Calu3 (cell line): ENCODE results near the gene QRICH2. TPM values are rescaled to one million over a fixed set of nuclear protein-coding genes. Genes with fewer than 3 reads are reported as not detected.
"Not testable (repeated sequence)": the region's sequence is repeated elsewhere in the genome, so short reads cannot be mapped to it uniquely, and the experiment has no call there.

Source experiments
- BruUV-seq: library from RNA; stranded (reverse); fragments of 400-500 nt; replicated peaks from 2 replicates; lab custom pipeline; 2021; lab: Mats Ljungman, UMichigan
- CTCF ChIA-PET: fragments of 300-600 bp; sonication (Branson Sonifier 250); formaldehyde crosslinking; loops from one replicate; lab custom pipeline; 2022; ENCODE audit warnings: antibody characterized with exemption; lab: Charles Lee
- DNase-seq: peaks from one replicate; pipeline ENCODE4 v3.0.0; 2022
- H3K27ac Mint-ChIP-seq: one replicate; pipeline ENCODE4 v1.8.0; 2022; ENCODE audit warnings: mixed read lengths; ENCODE audit not compliant: unreplicated experiment
- H3K27me3 Mint-ChIP-seq: one replicate; pipeline ENCODE4 v1.8.0; 2022; ENCODE audit warnings: mixed read lengths; ENCODE audit not compliant: unreplicated experiment
- H3K36me3 Mint-ChIP-seq: one replicate; pipeline ENCODE4 v1.8.0; 2022; ENCODE audit warnings: mild to moderate bottlenecking, moderate library complexity, mixed read lengths; ENCODE audit not compliant: insufficient read depth, unreplicated experiment
- H3K4me1 Mint-ChIP-seq: one replicate; pipeline ENCODE4 v1.8.0; 2022; ENCODE audit warnings: mild to moderate bottlenecking, low read depth, mixed read lengths; ENCODE audit not compliant: unreplicated experiment
- H3K4me3 Mint-ChIP-seq: one replicate; pipeline ENCODE4 v1.8.0; 2022; ENCODE audit warnings: mild to moderate bottlenecking, low read depth, moderate library complexity, mixed read lengths; ENCODE audit not compliant: unreplicated experiment
- H3K9me3 Mint-ChIP-seq: one replicate; pipeline ENCODE4 v1.8.0; 2022; ENCODE audit warnings: low read depth, mixed read lengths; ENCODE audit not compliant: unreplicated experiment
- CTCF ChIP-seq: fragments of 200-600 bp; IDR thresholded peaks from one replicate; pipeline ENCODE4 v1.8.0; 2022; ENCODE audit warnings: antibody characterized with exemption; ENCODE audit not compliant: unreplicated experiment
- intact Hi-C: fragments of 100-400 bp; cut with micrococcal nuclease; formaldehyde crosslinking; loops from one replicate; pipeline ENCODE4 v1.10.0; 2022; ENCODE audit not compliant: unreplicated experiment
- total RNA-seq: library from RNA; stranded (reverse); gene quantifications from 2 replicates; pipeline ENCODE4 v1.2.3, GENCODE V29; 2022

Gene QRICH2
- total RNA-seq, 1 experiment from 2014 or later, result 3.0 TPM

GRCh38 chr17:76270127-76270592 lies 37.9 kb downstream of the QRICH2 start:
- H3K27ac Mint-ChIP-seq, result no peak overlapping the region
- CTCF ChIA-PET, result interaction anchor here (1.0 kb wide), 2 partner anchors 9 to 10 kb away, joined by 3 read pairs; no protein-coding TSS in a partner anchor
- no peak for DNase-seq
- no TSS peak for BruUV-seq
- no peak overlapping the region for H3K4me3 Mint-ChIP-seq
- peaks cover 75% of the 10 kb centered on the region for H3K36me3 Mint-ChIP-seq
- peaks cover 9% of the 10 kb centered on the region for H3K4me1 Mint-ChIP-seq
- no peaks in the 10 kb centered on the region for H3K9me3 Mint-ChIP-seq
- H3K27me3 Mint-ChIP-seq, result no peaks in the 10 kb centered on the region
- intact Hi-C loops, result no loop called here
- no peak for TF ChIP-seq CTCF

- peaks cover 14% of the 10 kb centered on the region for H3K4me1 Mint-ChIP-seq
- no peaks in the 10 kb centered on the region for H3K9me3 Mint-ChIP-seq
- DNase-seq, result no peak
- peaks cover 83% of the 10 kb centered on the region for H3K36me3 Mint-ChIP-seq
- H3K4me3 Mint-ChIP-seq, result no peak overlapping the region
- no peak for TF ChIP-seq CTCF
- no peak overlapping the region for H3K27ac Mint-ChIP-seq
- no TSS peak for BruUV-seq
- intact Hi-C loops, result no loop called here
- CTCF ChIA-PET, result interaction anchor here (0.5 to 1.0 kb wide), 2 partner anchors 10 to 80 kb away, joined by 3 read pairs; no protein-coding TSS in a partner anchor
- no peaks in the 10 kb centered on the region for H3K27me3 Mint-ChIP-seq
Measured at GRCh38 chr17:76268991-76269981, 38.8 kb downstream of the QRICH2 start.

GRCh38 chr17:76268015-76268749 lies 39.9 kb downstream of the QRICH2 start:
- no peaks in the 10 kb centered on the region for H3K27me3 Mint-ChIP-seq
- H3K36me3 Mint-ChIP-seq, result peaks cover 84% of the 10 kb centered on the region
- H3K27ac Mint-ChIP-seq, result peak overlapping the region; percentile 31
- H3K4me3 Mint-ChIP-seq, result peak overlapping the region; percentile 90
- H3K9me3 Mint-ChIP-seq, result no peaks in the 10 kb centered on the region
- no peak for TF ChIP-seq CTCF
- intact Hi-C loops, result no loop called here
- CTCF ChIA-PET, result interaction anchor here (0.6 to 0.7 kb wide), 3 partner anchors 16 to 399 kb away, joined by 3 to 5 read pairs (median 4); no protein-coding TSS in a partner anchor
- TSS peak; percentile 88 for BruUV-seq
- DNase-seq, result no peak
- peaks cover 26% of the 10 kb centered on the region for H3K4me1 Mint-ChIP-seq

- CTCF ChIA-PET, result interaction anchor here (0.7 kb wide), 1 partner anchor 398 kb away, joined by 4 read pairs; no protein-coding TSS in a partner anchor
- Mint-ChIP-seq H3K4me1 (peaks cover 31% of the 10 kb centered on the region), H3K36me3 (peaks cover 84% of the 10 kb centered on the region), H3K27ac (peak overlapping the region; percentile 31), H3K4me3 (peak overlapping the region; percentile 90)
- DNase-seq, H3K27me3 Mint-ChIP-seq, BruUV-seq, H3K9me3 Mint-ChIP-seq, intact Hi-C loops: not testable (repeated sequence)
Measured at GRCh38 chr17:76267581-76268001, 40.5 kb downstream of the QRICH2 start.
